Islet of Langerhans (tissue), 1 donor: Measurements from ENCODE around the gene RPS17.
"Not testable (repeated sequence)": the region's sequence is repeated elsewhere in the genome, so short reads cannot be mapped to it uniquely, and the experiment has no call there.

ENCODE experiments used
- FAIRE-seq: peaks from one replicate; lab custom pipeline; 2011; peaks lifted over from hg19 to GRCh38; lab: Jason Lieb, UNC

RPS17 gene

GRCh38 chr15:82507087-82507486 is 33.2 kb downstream of the RPS17 start:
- not testable (repeated sequence) for FAIRE-seq

GRCh38 chr15:82505842-82506241 is 34.4 kb downstream of the RPS17 start:
- FAIRE-seq, result not testable (repeated sequence)

GRCh38 chr15:82504074-82504473 is 36.2 kb downstream of the RPS17 start:
- not testable (repeated sequence) for FAIRE-seq

- not testable (repeated sequence) for FAIRE-seq
Measured at GRCh38 chr15:82502700-82503339, 37.4 kb downstream of the RPS17 start.

- not testable (repeated sequence) for FAIRE-seq
Measured at GRCh38 chr15:82500772-82501171, 39.5 kb downstream of the RPS17 start.

- not testable (repeated sequence) for FAIRE-seq
Measured at GRCh38 chr15:82497978-82498377, 42.3 kb downstream of the RPS17 start.

GRCh38 chr15:82488250-82488649 is 52.0 kb downstream of the RPS17 start:
- FAIRE-seq, result not testable (repeated sequence)

GRCh38 chr15:82487045-82487444 is 53.2 kb downstream of the RPS17 start:
- FAIRE-seq, result not testable (repeated sequence)
